ENCODE data around the gene PARD3B.

The PARD3B gene

DNA sequence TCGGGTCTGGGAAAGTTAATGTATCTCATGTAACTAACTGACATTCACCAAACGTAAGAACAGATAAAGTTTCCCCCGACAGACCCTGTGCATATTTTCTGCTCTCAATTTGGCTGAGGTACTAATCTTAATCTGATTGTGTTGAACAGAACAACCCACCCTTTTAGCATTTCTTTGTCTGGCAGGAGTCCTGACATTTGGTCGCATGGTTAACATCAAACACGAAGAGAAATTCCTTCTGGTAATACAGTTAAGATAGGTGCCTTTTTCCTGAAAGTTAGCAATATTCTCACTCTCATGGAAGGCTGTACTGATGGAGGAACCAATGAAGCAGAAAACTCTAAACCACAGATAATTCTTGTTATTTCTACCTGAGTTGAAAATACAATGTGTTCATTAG, 520.8 kb downstream of the PARD3B start:
- no peak overlapping the region for H3K4me2 ChIP-seq (ENCODE audit: insufficient read depth, low read length)
- H3K79me2 ChIP-seq (ENCODE audit: insufficient read depth, low read length): no peaks in the 10 kb centered on the region
- no peak overlapping the region for H3K4me3 ChIP-seq (ENCODE audit: low read depth in 1 of 2, low read length in 2 of 2)
- no peak overlapping the region for H3K9ac ChIP-seq (ENCODE audit: low read depth, low read length)
- no peaks in the 10 kb centered on the region for H3K9me3 ChIP-seq (ENCODE audit: insufficient read depth, low read length, severe bottlenecking)
- TF ChIP-seq EZH2 (IDR thresholded peaks at IDR 0.05; ENCODE audit: borderline replicate concordance, low read depth, low read length, severe bottlenecking): no peak
- H3K36me3 ChIP-seq (ENCODE audit: insufficient read depth, low read length): no peaks in the 10 kb centered on the region
- H3K4me1 ChIP-seq (ENCODE audit: insufficient read depth, low read length): no peaks in the 10 kb centered on the region
- H4K20me1 ChIP-seq (ENCODE audit: insufficient read depth, low read length): no peaks in the 10 kb centered on the region
- no peak overlapping the region for H3K27ac ChIP-seq (ENCODE audit: low read length)
- no peaks in the 10 kb centered on the region for H3K27me3 ChIP-seq (ENCODE audit: insufficient read depth, low read length, poor library complexity)
- no peak overlapping the region for H2AFZ ChIP-seq (ENCODE audit: low read depth, low read length)
- ATAC-seq (ENCODE audit: insufficient read depth, low read depth): no peak
- no peak for DNase-seq

DNA sequence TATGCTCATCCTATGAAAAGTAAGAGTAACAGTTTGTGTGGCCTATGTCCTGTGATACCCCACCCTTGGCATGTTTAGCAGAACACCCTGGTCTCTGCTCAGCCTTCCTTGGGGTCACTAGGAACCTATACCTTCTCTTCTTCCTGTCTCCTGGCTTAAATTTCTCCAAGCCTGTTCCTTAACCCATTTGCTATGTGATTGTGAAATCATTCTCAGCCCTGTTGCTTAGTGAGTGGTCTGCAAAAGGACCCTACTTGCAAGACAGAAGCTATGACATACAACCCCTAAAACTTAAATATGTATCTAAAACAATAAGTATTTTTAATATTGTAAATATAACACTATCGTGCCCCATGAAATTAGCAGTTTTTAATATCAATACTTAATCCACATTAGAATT, 524.7 kb downstream of the PARD3B start:
- no peak for DNase-seq

DNA sequence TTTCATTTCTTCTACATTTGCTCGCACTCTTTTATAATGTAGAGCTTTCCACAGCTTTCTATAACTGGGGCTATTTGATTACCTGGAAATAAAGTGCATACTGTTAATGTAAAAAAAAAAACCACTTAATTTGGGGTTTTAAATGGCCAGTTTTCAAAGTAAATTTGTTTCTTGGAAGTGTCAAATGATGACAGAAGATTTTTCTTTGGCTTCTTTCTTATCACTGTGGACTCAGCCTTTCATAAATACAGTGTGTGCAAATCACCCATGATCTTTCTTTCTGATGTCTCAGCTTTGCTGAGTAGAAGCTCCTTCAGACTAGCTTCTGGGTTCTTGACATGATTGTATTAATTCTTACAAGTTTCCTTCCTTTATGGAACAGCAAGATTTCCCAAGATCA, 525.6 kb downstream of the PARD3B start:
- no peak for ATAC-seq (ENCODE audit: insufficient read depth, low read depth)

More for the DNA sequence above, 524.7 kb downstream of the PARD3B start:
- Histone ChIP-seq H4K20me1 (ENCODE audit: insufficient read depth, low read length) (no peaks in the 10 kb centered on the region), H3K9me3 (ENCODE audit: insufficient read depth, low read length, severe bottlenecking) (no peaks in the 10 kb centered on the region), H3K9ac (ENCODE audit: low read depth, low read length) (no peak overlapping the region), H3K27ac (ENCODE audit: low read length) (no peak overlapping the region), H3K27me3 (ENCODE audit: insufficient read depth, low read length, poor library complexity) (peaks cover 5% of the 10 kb centered on the region), H3K79me2 (ENCODE audit: insufficient read depth, low read length) (no peaks in the 10 kb centered on the region), H3K4me2 (ENCODE audit: insufficient read depth, low read length) (no peak overlapping the region), H3K4me1 (ENCODE audit: insufficient read depth, low read length) (no peaks in the 10 kb centered on the region), H3K4me3 (ENCODE audit: low read depth in 1 of 2, low read length in 2 of 2) (no peak overlapping the region), H2AFZ (ENCODE audit: low read depth, low read length) (no peak overlapping the region), H3K36me3 (ENCODE audit: insufficient read depth, low read length) (no peaks in the 10 kb centered on the region)
- no peak for TF ChIP-seq EZH2 (IDR thresholded peaks at IDR 0.05; ENCODE audit: borderline replicate concordance, low read depth, low read length, severe bottlenecking)
- TF ChIP-seq, protein P1, sequence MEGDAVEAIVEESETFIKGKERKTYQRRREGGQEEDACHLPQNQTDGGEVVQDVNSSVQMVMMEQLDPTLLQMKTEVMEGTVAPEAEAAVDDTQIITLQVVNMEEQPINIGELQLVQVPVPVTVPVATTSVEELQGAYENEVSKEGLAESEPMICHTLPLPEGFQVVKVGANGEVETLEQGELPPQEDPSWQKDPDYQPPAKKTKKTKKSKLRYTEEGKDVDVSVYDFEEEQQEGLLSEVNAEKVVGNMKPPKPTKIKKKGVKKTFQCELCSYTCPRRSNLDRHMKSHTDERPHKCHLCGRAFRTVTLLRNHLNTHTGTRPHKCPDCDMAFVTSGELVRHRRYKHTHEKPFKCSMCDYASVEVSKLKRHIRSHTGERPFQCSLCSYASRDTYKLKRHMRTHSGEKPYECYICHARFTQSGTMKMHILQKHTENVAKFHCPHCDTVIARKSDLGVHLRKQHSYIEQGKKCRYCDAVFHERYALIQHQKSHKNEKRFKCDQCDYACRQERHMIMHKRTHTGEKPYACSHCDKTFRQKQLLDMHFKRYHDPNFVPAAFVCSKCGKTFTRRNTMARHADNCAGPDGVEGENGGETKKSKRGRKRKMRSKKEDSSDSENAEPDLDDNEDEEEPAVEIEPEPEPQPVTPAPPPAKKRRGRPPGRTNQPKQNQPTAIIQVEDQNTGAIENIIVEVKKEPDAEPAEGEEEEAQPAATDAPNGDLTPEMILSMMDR (IDR thresholded peaks at IDR 0.05; ENCODE audit: borderline replicate concordance, extremely low read depth, low read length, poor library complexity, severe bottlenecking): no peak
- no peak for ATAC-seq (ENCODE audit: insufficient read depth, low read depth)

DNA sequence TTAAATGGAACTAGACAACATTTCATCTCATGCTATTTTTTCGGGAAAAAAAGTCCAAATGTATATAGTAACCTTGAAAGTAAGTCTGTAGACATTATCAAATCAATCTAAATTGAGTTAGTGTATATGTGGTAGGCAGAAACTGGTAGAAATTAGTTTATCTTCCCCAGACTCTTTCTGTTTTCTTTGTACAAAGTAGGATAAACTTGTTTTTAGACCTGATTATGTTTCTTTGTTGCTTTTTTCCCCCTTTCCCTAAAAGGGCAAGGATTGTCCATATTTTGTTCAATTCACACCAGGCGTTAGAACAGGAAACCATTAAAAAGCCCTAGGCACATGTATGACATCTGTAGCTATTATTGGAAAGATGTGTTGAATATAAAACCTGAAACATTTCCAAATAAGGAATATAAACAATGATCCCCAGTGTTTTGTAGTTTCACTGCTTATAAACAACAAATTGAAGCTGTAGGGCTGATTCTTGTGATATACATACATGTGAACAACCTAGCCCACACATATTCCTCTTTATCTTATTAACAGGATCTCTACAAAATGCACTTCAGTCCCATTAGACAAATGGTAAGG, 528.3 kb downstream of the PARD3B start:
- DNase-seq (no peak), ATAC-seq (ENCODE audit: insufficient read depth, low read depth) (no peak)
- Histone ChIP-seq H3K27me3 (ENCODE audit: insufficient read depth, low read length, poor library complexity) (peaks cover 9% of the 10 kb centered on the region), H3K4me2 (ENCODE audit: insufficient read depth, low read length) (no peak overlapping the region), H3K4me1 (ENCODE audit: insufficient read depth, low read length) (no peaks in the 10 kb centered on the region), H4K20me1 (ENCODE audit: insufficient read depth, low read length) (no peaks in the 10 kb centered on the region), H3K36me3 (ENCODE audit: insufficient read depth, low read length) (no peaks in the 10 kb centered on the region), H2AFZ (ENCODE audit: low read depth, low read length) (no peak overlapping the region), H3K27ac (ENCODE audit: low read length) (no peak overlapping the region), H3K4me3 (ENCODE audit: low read depth in 1 of 2, low read length in 2 of 2) (no peak overlapping the region), H3K9ac (ENCODE audit: low read depth, low read length) (no peak overlapping the region), H3K79me2 (ENCODE audit: insufficient read depth, low read length) (no peaks in the 10 kb centered on the region), H3K9me3 (ENCODE audit: insufficient read depth, low read length, severe bottlenecking) (no peaks in the 10 kb centered on the region)
- TF ChIP-seq, protein P1 (IDR thresholded peaks at IDR 0.05; ENCODE audit: borderline replicate concordance, extremely low read depth, low read length, poor library complexity, severe bottlenecking): no peak
- no peak for TF ChIP-seq EZH2 (IDR thresholded peaks at IDR 0.05; ENCODE audit: borderline replicate concordance, low read depth, low read length, severe bottlenecking)

More for the DNA sequence above, 525.6 kb downstream of the PARD3B start:
- TF ChIP-seq EZH2 (IDR thresholded peaks at IDR 0.05; ENCODE audit: borderline replicate concordance, low read depth, low read length, severe bottlenecking): no peak
- TF ChIP-seq, protein P1 (IDR thresholded peaks at IDR 0.05; ENCODE audit: borderline replicate concordance, extremely low read depth, low read length, poor library complexity, severe bottlenecking): no peak
- H3K4me1 ChIP-seq (ENCODE audit: insufficient read depth, low read length): no peaks in the 10 kb centered on the region
- H3K27me3 ChIP-seq (ENCODE audit: insufficient read depth, low read length, poor library complexity): peaks cover 5% of the 10 kb centered on the region
- no peak overlapping the region for H3K9ac ChIP-seq (ENCODE audit: low read depth, low read length)
- no peaks in the 10 kb centered on the region for H3K79me2 ChIP-seq (ENCODE audit: insufficient read depth, low read length)
- no peaks in the 10 kb centered on the region for H3K36me3 ChIP-seq (ENCODE audit: insufficient read depth, low read length)
- no peaks in the 10 kb centered on the region for H4K20me1 ChIP-seq (ENCODE audit: insufficient read depth, low read length)
- H3K4me2 ChIP-seq (ENCODE audit: insufficient read depth, low read length): no peak overlapping the region
- no peak overlapping the region for H3K4me3 ChIP-seq (ENCODE audit: low read depth in 1 of 2, low read length in 2 of 2)
- no peak overlapping the region for H2AFZ ChIP-seq (ENCODE audit: low read depth, low read length)
- H3K9me3 ChIP-seq (ENCODE audit: insufficient read depth, low read length, severe bottlenecking): no peaks in the 10 kb centered on the region
- H3K27ac ChIP-seq (ENCODE audit: low read length): no peak overlapping the region
- no peak for DNase-seq

Data from DND-41 (cell line).